ENCODE data around the gene OR14C36.
"Not testable (repeated sequence)": the region's sequence is repeated elsewhere in the genome, so short reads cannot be mapped to it uniquely, and the experiment has no call there.

Gene OR14C36, protein sequence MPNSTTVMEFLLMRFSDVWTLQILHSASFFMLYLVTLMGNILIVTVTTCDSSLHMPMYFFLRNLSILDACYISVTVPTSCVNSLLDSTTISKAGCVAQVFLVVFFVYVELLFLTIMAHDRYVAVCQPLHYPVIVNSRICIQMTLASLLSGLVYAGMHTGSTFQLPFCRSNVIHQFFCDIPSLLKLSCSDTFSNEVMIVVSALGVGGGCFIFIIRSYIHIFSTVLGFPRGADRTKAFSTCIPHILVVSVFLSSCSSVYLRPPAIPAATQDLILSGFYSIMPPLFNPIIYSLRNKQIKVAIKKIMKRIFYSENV

GRCh38 chr1:248348475-248348874 is at the start of gene OR14C36:
OR14C36 (plus strand) TSS chr1:248348775; CDS start chr1:248348775, 0 bp downstream.
- no peak for DNase-seq

GRCh38 chr1:248303324-248303723 is 45.3 kb upstream of the OR14C36 start, which contains the start of gene OR2T12:
OR2T12 (minus strand) TSS chr1:248303424; CDS start chr1:248295578, 7,846 bp downstream.
- DNase-seq, result no peak

- not testable (repeated sequence) for DNase-seq
These were observed 42.9 kb upstream of the OR14C36 start for GRCh38 chr1:248305672-248306071.

- no peak for DNase-seq
These were observed 42.5 kb upstream of the OR14C36 start for GRCh38 chr1:248306103-248306502.

DNA sequence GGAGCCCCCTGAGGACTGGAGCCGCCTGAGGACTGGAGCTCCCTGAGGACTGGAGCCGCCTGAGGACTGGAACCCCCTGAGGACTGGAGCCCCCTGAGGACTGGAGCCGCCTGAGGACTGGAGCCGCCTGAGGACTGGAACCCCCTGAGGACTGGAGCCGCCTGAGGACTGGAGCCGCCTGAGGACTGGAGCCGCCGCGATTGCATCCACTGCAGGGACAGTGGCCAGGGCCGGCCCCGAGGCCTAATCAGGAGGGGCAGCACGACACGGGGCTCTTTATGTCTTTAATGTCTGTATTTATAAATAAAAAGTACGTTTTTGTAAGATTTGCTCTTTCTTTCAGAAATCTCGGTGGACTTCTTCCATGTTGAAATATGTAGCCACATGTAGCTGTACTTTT is 41.8 kb upstream of the OR14C36 start:
- DNase-seq, result not testable (repeated sequence)

- no peak for DNase-seq
These were observed 31.8 kb upstream of the OR14C36 start for GRCh38 chr1:248316796-248317195.

DNA sequence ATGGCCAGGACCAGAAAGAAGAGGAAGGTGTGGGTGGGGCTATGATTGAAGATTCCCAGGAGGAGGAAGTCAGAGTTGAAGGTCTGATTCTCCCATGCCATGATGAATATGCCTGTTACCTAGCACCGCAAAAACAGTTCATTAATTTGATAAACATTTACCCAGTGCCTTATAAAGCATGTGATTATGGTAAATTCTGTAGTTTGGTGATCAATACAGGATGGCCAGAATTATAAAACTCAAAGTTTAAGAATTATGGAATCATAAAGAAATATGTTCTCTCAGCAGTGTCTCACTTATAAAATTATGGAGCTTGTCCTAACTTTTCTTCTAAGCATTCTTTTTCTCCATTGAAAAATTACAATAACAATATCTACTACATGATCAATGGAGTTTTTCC is 24.1 kb upstream of the OR14C36 start, which contains the start of gene OR2M7:
Gene OR2M7 (minus strand): TSS at position 101 of the 400 bp plus-strand sequence. CDS start 0 bp downstream, at position 101.
- DNase-seq, result no peak

DNA sequence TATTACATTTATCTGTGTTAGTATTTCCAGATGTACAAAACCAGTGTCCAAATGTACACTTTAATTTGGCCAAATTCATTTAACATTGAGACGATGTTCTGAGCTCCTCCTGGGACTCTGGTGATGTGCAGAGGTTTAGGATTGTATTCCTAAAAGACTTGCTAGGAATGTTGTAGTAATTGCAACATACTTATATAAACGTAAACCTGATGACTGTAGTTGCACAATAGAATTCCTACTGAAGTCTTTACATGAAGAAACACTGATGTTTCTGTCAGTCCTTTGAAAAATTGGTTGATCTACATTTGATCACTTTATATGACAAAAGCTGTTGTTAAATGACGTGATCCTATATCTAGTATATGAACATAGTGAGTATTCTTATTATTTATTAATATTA is 5.1 kb upstream of the OR14C36 start:
- DNase-seq, result no peak

- no peak for DNase-seq
These were observed 10.8 kb downstream of the OR14C36 start for GRCh38 chr1:248359415-248359814.

DNA sequence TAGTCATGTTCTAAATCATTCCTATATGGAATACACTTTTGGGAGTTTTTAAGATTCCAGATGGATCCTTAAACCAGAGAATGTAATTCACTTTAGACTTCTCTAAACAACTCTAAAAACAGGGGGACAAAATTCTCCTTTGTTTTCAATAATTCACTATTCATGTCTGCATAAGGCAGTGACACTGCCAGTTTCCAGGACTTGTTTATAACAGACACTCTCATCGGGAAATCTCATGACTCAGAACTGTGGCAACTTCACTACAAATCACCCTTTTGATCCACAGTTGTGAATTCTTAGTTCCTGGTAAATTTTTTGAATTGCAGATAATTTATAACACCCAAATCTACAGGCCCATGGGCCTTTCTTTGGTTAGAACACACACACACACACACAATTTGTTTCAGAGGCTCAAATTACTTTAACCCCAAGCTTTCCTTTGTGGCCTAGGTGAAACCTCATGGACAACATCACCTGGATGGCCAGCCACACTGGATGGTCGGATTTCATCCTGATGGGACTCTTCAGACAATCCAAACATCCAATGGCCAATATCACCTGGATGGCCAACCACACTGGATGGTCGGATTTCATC is 12.6 kb downstream of the OR14C36 start, which contains the start of gene OR2T4:
Gene OR2T4 (plus strand): TSS at position 545 of the 595 bp plus-strand sequence. CDS start 0 bp downstream, at position 545.
- no peak for DNase-seq

- no peak for DNase-seq
These were observed 18.0 kb downstream of the OR14C36 start for GRCh38 chr1:248366609-248367008.

DNA sequence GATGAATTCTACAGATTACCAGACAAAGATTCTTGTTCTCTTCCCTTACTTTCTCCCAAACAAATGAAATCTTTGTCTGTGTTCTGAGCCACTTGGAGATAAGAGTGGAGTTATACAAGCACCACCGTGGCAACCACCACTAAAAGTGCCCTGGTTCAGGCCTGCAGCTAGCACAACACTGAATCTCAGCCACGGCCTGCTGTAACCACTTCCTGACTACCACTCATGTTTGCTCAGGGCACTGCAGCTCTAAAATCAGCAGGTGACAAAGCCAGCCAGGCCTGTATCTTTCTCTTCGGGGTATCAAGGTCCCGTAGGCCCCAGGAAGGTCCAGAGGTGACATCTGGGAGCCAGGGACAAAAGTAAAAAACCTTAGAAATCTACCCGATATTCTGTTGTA is 23.8 kb downstream of the OR14C36 start:
- DNase-seq, result no peak

DNA sequence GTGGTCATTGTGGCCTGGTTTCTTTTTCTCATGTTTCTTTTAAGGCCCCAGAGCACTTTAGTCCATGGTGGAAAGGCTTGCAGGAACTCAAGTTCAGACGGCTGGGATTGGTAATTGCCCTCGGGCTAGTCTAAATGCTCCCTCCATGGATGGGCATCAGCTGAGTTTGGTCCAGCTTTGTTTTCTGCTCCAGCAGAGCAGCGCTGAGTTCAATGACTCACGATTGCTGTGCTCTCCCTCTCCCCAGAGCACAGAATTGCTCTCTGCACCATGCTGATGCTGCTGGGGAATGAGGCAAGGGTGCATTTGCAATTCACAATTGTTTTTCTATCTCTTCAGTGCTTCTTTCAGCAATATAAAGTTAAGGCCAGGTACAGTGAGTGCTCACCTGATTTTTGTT is 25.2 kb downstream of the OR14C36 start:
- DNase-seq, result no peak

- no peak for DNase-seq
These were observed 26.9 kb downstream of the OR14C36 start, which contains the start of gene OR2T6 for GRCh38 chr1:248375446-248375845. OR2T6 (plus strand) TSS chr1:248375746; CDS start chr1:248387609, 11,863 bp downstream.

GRCh38 chr1:248376916-248377315 is 28.3 kb downstream of the OR14C36 start:
- no peak for DNase-seq

- DNase-seq, result no peak
These were observed 32.3 kb downstream of the OR14C36 start for GRCh38 chr1:248380854-248381253.

DNA sequence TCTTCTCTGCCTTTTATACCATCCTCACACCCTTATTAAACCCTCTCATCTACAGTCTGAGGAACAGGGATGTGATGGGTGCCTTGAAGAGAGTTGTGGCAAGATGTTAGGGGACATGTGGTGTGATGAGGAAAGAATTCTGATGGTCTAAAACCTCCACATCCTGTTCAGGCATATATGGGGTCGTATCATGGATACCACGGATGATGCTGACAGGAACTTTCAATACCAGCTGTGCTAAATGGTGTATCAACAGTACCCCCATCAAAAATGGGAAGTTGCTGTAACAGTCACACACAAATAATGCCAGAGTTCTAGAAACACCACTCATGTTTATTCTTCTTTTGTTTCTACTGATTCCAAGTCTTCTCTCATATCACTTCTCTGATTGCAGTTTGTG is 39.9 kb downstream of the OR14C36 start:
- no peak for DNase-seq

GRCh38 chr1:248393050-248393449 is 44.5 kb downstream of the OR14C36 start:
- no peak for DNase-seq

Measured in DMS 273 treated with DMSO at 0.1 percent for 48 hours (cell line).